Measurements from ENCODE around the gene DNTT.

The DNTT gene

GRCh38 chr10:96352027-96352426, 47.8 kb downstream of the DNTT start:
- no peak for DNase-seq

GRCh38 chr10:96352582-96352981, 48.3 kb downstream of the DNTT start:
- DNase-seq = no peak

GRCh38 chr10:96357038-96357620, 52.9 kb downstream of the DNTT start:
- no peak for DNase-seq

- DNase-seq = no peak
Measured at GRCh38 chr10:96358851-96359540, 54.8 kb downstream of the DNTT start, which contains the start of gene OPALIN. TSS of gene OPALIN (minus strand) at chr10:96359002. CDS start at chr10:96358896, 106 bp downstream.

GRCh38 chr10:96359616-96360015, 55.4 kb downstream of the DNTT start:
- DNase-seq = no peak

GRCh38 chr10:96360331-96360730, 56.1 kb downstream of the DNTT start:
- DNase-seq = no peak

- DNase-seq = no peak
Measured at GRCh38 chr10:96360766-96361165, 56.5 kb downstream of the DNTT start.

- DNase-seq = no peak
Measured at GRCh38 chr10:96365571-96365970, 61.3 kb downstream of the DNTT start.

- no peak for DNase-seq
Measured at GRCh38 chr10:96366508-96366907, 62.3 kb downstream of the DNTT start.

- no peak for DNase-seq
Measured at GRCh38 chr10:96367470-96367869, 63.2 kb downstream of the DNTT start.

GRCh38 chr10:96368971-96369370, 64.7 kb downstream of the DNTT start:
- DNase-seq = no peak

GRCh38 chr10:96369890-96370583, 65.8 kb downstream of the DNTT start:
- DNase-seq = no peak

GRCh38 chr10:96370584-96371157, 66.4 kb downstream of the DNTT start:
- peak; percentile 75 for DNase-seq

GRCh38 chr10:96371356-96371755, 67.1 kb downstream of the DNTT start:
- DNase-seq = no peak

GRCh38 chr10:96374004-96374403, 69.8 kb downstream of the DNTT start:
- DNase-seq = no peak

GRCh38 chr10:96374639-96374984, 70.4 kb downstream of the DNTT start:
- no peak for DNase-seq

- peak; percentile 83 for DNase-seq
Measured at GRCh38 chr10:96374985-96375830, 71.0 kb downstream of the DNTT start.

- no peak for DNase-seq
Measured at GRCh38 chr10:96376483-96376882, 72.2 kb downstream of the DNTT start.

GRCh38 chr10:96377816-96378294, 73.6 kb downstream of the DNTT start:
- DNase-seq = no peak

- DNase-seq = no peak
Measured at GRCh38 chr10:96378741-96379140, 74.5 kb downstream of the DNTT start.

- no peak for DNase-seq
Measured at GRCh38 chr10:96379758-96380157, 75.5 kb downstream of the DNTT start.

- no peak for DNase-seq
Measured at GRCh38 chr10:96380821-96381220, 76.6 kb downstream of the DNTT start.

- DNase-seq = no peak
Measured at GRCh38 chr10:96384506-96384905, 80.3 kb downstream of the DNTT start.
